ENCODE results near the gene BCL2L15. TPM values are rescaled to one million over a fixed set of nuclear protein-coding genes. Genes with fewer than 3 reads are reported as not detected.

BCL2L15 gene
- total RNA-seq, 1 donor from 2014 or later, result 0.04 TPM

- Histone ChIP-seq H2AFZ (replicated peaks) (no peak overlapping the region), H3K4me3 (no peak overlapping the region), H3K27ac (no peak overlapping the region), H4K20me1 (ENCODE audit: low read depth) (no peaks in the 10 kb centered on the region), H3K27me3 (no peaks in the 10 kb centered on the region), H3K9ac (no peak overlapping the region), H3K4me1 (no peaks in the 10 kb centered on the region), H3K36me3 (no peaks in the 10 kb centered on the region), H3K79me2 (ENCODE audit: low read depth) (no peaks in the 10 kb centered on the region), H3K4me2 (no peak overlapping the region), H3K9me3 (ENCODE audit: low read depth) (peaks cover 10% of the 10 kb centered on the region), H3F3A (ENCODE audit: low read depth) (no peaks in the 10 kb centered on the region)
- TF ChIP-seq CTCF (IDR thresholded peaks at IDR 0.05) (no peak), EZH2phosphoT487 (IDR thresholded peaks at IDR 0.05) (no peak), EZH2 (IDR thresholded peaks at IDR 0.05) (no peak)
- Mint-ChIP-seq H3K36me3 (no peaks in the 10 kb centered on the region), H3K27me3 (ENCODE audit: insufficient read depth, low read depth) (no peaks in the 10 kb centered on the region), H3K9me3 (peaks cover 6% of the 10 kb centered on the region), H3K4me3 (no peak overlapping the region), H3K27ac (no peak overlapping the region), H3K4me1 (no peaks in the 10 kb centered on the region)
- DNase-seq (ENCODE audit: low spot score), result no peak
Observed at GRCh38 chr1:113846391-113847035, 40.9 kb downstream of the BCL2L15 start.

GRCh38 chr1:113836534-113836933, 50.8 kb downstream of the BCL2L15 start:
- no peak for DNase-seq (ENCODE audit: low spot score)
- Mint-ChIP-seq H3K9me3 (peaks cover 5% of the 10 kb centered on the region), H3K4me1 (no peaks in the 10 kb centered on the region), H3K27ac (no peak overlapping the region), H3K4me3 (no peak overlapping the region), H3K27me3 (ENCODE audit: insufficient read depth, low read depth) (peaks cover 2% of the 10 kb centered on the region), H3K36me3 (no peaks in the 10 kb centered on the region)
- no peak for TF ChIP-seq EZH2phosphoT487 (IDR thresholded peaks at IDR 0.05)
- no peak for TF ChIP-seq EZH2 (IDR thresholded peaks at IDR 0.05)
- no peak for TF ChIP-seq CTCF (IDR thresholded peaks at IDR 0.05)
- H3K4me1 ChIP-seq, result no peaks in the 10 kb centered on the region
- H3K27me3 ChIP-seq, result no peaks in the 10 kb centered on the region
- H3K9me3 ChIP-seq (ENCODE audit: low read depth), result no peaks in the 10 kb centered on the region
- H3K36me3 ChIP-seq, result no peaks in the 10 kb centered on the region
- no peak overlapping the region for H3K4me3 ChIP-seq
- no peaks in the 10 kb centered on the region for H3F3A ChIP-seq (ENCODE audit: low read depth)
- no peaks in the 10 kb centered on the region for H3K79me2 ChIP-seq (ENCODE audit: low read depth)
- H2AFZ ChIP-seq (replicated peaks), result no peak overlapping the region
- H3K9ac ChIP-seq, result no peak overlapping the region
- H3K27ac ChIP-seq, result no peak overlapping the region
- H3K4me2 ChIP-seq, result no peak overlapping the region
- H4K20me1 ChIP-seq (ENCODE audit: low read depth), result no peaks in the 10 kb centered on the region

GRCh38 chr1:113835686-113836290, 51.6 kb downstream of the BCL2L15 start:
- TF ChIP-seq EZH2phosphoT487 (IDR thresholded peaks at IDR 0.05) (no peak), CTCF (IDR thresholded peaks at IDR 0.05) (peak; percentile 68)
- Histone ChIP-seq H4K20me1 (ENCODE audit: low read depth) (no peaks in the 10 kb centered on the region), H2AFZ (replicated peaks) (no peak overlapping the region), H3K9me3 (ENCODE audit: low read depth) (no peaks in the 10 kb centered on the region), H3K4me3 (no peak overlapping the region), H3K27me3 (no peaks in the 10 kb centered on the region), H3K36me3 (no peaks in the 10 kb centered on the region), H3K4me1 (no peaks in the 10 kb centered on the region), H3K4me2 (no peak overlapping the region), H3F3A (ENCODE audit: low read depth) (no peaks in the 10 kb centered on the region), H3K27ac (no peak overlapping the region), H3K9ac (no peak overlapping the region), H3K79me2 (ENCODE audit: low read depth) (no peaks in the 10 kb centered on the region)
- H3K9me3 Mint-ChIP-seq, result peaks cover 3% of the 10 kb centered on the region
- H3K4me3 Mint-ChIP-seq, result no peak overlapping the region
- H3K27me3 Mint-ChIP-seq (ENCODE audit: insufficient read depth, low read depth), result no peaks in the 10 kb centered on the region
- H3K36me3 Mint-ChIP-seq, result no peaks in the 10 kb centered on the region
- no peak overlapping the region for H3K27ac Mint-ChIP-seq
- no peaks in the 10 kb centered on the region for H3K4me1 Mint-ChIP-seq
- peak; percentile 42 for DNase-seq (ENCODE audit: low spot score)
